Regular cardiac myocyte (primary cell): Measurements from ENCODE around the gene ACOT9. TPM values are rescaled to one million over a fixed set of nuclear protein-coding genes. Genes with fewer than 3 reads are reported as not detected.

Source experiments
- total RNA-seq: library from RNA; depleted of rRNA; stranded (reverse); fragments of >200 nt; gene quantifications from 2 replicates; pipeline ENCODE4 v1.2.3, GENCODE V29; 2014

Gene ACOT9
- total RNA-seq, result 36.1 and 62.3 TPM in 2 replicates

GRCh38 chrX:23742697-23743622 lies at the start of gene ACOT9:
Gene ACOT9 (minus strand): TSS chrX:23743276. CDS start chrX:23743144, 132 bp downstream.

DNA sequence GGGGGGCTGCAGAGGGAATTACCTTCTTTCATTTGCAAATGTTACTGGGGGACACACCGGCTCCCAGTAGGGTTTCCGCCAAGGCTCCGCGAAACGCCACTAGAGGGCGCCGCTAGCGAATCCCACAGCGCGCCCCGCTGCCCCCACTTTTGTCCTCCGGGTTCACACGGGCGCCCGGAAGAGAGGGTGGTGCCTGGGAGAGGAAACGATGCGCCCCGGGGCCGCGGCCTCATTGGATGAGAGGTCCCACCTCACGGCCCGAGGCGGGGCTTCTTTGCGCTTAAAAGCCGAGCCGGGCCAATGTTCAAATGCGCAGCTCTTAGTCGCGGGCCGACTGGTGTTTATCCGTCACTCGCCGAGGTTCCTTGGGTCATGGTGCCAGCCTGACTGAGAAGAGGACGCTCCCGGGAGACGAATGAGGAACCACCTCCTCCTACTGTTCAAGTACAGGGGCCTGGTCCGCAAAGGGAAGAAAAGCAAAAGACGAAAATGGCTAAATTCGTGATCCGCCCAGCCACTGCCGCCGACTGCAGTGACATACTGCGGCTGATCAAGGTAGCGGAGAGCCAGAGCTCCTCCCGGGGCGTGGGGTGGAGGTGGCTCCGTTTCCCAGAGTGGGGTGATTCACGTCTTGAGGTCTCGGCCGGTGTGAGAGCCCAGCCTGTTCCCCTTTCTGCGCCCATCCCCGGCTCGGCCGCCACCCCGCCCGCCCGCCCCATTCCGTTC lies 40.0 kb upstream of the ACOT9 start, which contains the start of gene SAT1:
TSS of gene SAT1 (plus strand) at position 311 of the 726 bp plus-strand sequence. CDS start at position 490, 179 bp downstream.

DNA sequence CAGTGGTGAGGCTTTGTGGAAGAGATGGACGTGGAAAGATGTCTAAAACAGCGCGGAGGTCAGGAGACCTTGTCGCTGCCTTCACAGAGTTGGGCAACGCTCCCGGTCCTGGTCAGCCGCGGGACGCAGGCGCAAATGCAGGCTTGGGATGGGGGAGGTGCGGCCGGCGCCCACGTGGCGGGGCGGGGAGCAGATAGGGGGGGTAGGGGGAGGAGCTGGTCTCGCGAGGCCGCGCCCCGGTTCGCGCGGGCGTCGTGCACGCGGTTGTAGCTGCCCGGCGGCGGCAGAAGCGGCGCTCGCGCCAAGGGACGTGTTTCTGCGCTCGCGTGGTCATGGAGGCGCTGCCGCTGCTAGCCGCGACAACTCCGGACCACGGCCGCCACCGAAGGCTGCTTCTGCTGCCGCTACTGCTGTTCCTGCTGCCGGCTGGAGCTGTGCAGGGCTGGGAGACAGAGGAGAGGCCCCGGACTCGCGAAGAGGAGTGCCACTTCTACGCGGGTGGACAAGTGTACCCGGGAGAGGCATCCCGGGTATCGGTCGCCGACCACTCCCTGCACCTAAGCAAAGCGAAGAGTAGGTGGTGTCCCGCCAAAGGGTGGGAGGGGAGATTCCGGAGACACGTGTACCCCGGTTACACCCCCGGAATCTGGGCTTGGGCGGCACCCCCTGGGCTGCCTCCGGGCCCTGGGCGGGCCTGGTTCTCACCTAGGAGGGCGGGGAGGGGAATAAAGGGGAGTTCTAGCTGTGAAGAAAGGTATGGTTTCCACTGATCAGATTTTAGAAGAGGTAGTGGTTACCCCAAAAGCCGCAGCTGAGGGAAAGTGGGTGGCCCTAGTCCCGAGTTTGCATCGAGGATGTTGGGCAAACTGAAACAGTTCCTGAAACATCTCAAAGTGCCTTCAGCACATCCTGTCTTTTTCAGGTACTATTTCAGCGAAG lies 75.6 kb downstream of the ACOT9 start, which contains the start of gene PRDX4:
TSS of gene PRDX4 (plus strand) at position 255 of the 939 bp plus-strand sequence. CDS start at position 333, 78 bp downstream.

Other genes with a start within 250 kb of the ACOT9 start
- 147 and 309 TPM in 2 replicates for gene PRDX4, start 75.8 kb downstream of the ACOT9 start, total RNA-seq
- 78.6 and 218 TPM in 2 replicates for gene SAT1, start 39.9 kb upstream of the ACOT9 start, total RNA-seq
- 7.9 and 14.6 TPM in 2 replicates for gene APOO, start 164.7 kb upstream of the ACOT9 start, total RNA-seq
- not detected in 2 replicates for gene CXorf58, start 164.7 kb upstream of the ACOT9 start, total RNA-seq